ENCODE results near the gene GMNN.

DNA sequence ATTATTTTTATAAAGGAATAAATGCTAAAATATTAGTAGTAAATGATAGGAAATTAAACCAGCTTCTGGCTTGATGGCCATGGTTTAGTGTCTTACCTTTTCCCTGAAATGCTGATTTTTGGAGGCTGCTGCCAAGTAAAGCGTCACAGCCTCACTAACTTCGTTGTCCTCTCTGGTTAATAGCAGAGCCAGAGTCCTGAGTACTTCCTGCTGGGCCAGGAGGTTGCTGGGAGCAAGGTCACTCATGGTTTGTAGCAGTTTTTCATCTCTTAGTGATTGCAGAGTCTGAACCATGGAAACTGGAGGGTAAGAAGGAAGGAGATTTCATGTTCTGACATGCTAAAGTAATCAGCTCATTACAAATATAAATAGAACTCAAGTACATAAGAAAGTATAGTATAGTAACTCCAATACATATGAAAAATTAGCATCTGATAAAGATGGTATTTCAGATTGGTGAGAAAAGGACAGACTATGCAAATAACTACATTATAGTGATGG, 50.4 kb downstream of the GMNN start:
- TF ChIP-seq, protein P1, sequence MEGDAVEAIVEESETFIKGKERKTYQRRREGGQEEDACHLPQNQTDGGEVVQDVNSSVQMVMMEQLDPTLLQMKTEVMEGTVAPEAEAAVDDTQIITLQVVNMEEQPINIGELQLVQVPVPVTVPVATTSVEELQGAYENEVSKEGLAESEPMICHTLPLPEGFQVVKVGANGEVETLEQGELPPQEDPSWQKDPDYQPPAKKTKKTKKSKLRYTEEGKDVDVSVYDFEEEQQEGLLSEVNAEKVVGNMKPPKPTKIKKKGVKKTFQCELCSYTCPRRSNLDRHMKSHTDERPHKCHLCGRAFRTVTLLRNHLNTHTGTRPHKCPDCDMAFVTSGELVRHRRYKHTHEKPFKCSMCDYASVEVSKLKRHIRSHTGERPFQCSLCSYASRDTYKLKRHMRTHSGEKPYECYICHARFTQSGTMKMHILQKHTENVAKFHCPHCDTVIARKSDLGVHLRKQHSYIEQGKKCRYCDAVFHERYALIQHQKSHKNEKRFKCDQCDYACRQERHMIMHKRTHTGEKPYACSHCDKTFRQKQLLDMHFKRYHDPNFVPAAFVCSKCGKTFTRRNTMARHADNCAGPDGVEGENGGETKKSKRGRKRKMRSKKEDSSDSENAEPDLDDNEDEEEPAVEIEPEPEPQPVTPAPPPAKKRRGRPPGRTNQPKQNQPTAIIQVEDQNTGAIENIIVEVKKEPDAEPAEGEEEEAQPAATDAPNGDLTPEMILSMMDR (conservative IDR thresholded peaks at IDR 0.05; ENCODE audit: low read depth, low read length) = no peak
- no peak for TF ChIP-seq EZH2 (IDR thresholded peaks at IDR 0.05; ENCODE audit: low read length, unreplicated experiment)
